Measurements from ENCODE around the gene AOPEP.

- TF ChIP-seq CTCF (IDR thresholded peaks at IDR 0.05 in 4 of 5, conservative IDR thresholded peaks at IDR 0.05 in 1 of 5), result no peak
- no peak for TF ChIP-seq POLR2A (IDR thresholded peaks at IDR 0.05)
Measured at GRCh38 chr9:95080961-95081647, 354.6 kb downstream of the AOPEP start.
